Right kidney (tissue), 1 donor: Measurements from ENCODE around the gene OGN.

Experiments
- DNase-seq: peaks from one replicate; pipeline ENCODE4 v3.0.0-alpha.2; 2016

OGN gene

GRCh38 chr9:92349771-92350739 lies 54.3 kb downstream of the OGN start:
- peak; percentile 3 for DNase-seq

GRCh38 chr9:92345582-92345981 lies 58.8 kb downstream of the OGN start:
- DNase-seq, result no peak

GRCh38 chr9:92342825-92343488 lies 61.4 kb downstream of the OGN start:
- no peak for DNase-seq

GRCh38 chr9:92341578-92341977 lies 62.8 kb downstream of the OGN start:
- no peak for DNase-seq

GRCh38 chr9:92333282-92333634 lies 71.1 kb downstream of the OGN start:
- no peak for DNase-seq
